H1 (cell line): ENCODE measurements around the gene ZC3H6.

ENCODE experiments used
- CEBPB ChIP-seq: IDR thresholded peaks from 2 replicates; pipeline ENCODE4 v1.6.1; 2012; ENCODE audit warnings: low read depth, low read length
- EZH2 ChIP-seq: fragments of 200-600 bp; sonication (generic); IDR thresholded peaks from 2 replicates; pipeline ENCODE4 v1.7.1; 2012; ENCODE audit warnings: low read depth, mild to moderate bottlenecking, moderate library complexity, low read length, inconsistent platforms; ENCODE audit not compliant: severe bottlenecking
- FOSL1 ChIP-seq: IDR thresholded peaks from 2 replicates; pipeline ENCODE4 v1.6.1; 2011; ENCODE audit warnings: mild to moderate bottlenecking, low read depth, low read length, moderate library complexity; ENCODE audit not compliant: insufficient read depth
- HDAC2 ChIP-seq, 2 experiments: fragments of 300-600 bp in 1 of 2; sonication (generic) in 1 of 2; IDR thresholded peaks; 2 replicates each; pipeline ENCODE4 v1.6.1; 2011 to 2012; ENCODE audit warnings: low read depth in 2 of 2, low read length in 2 of 2, mild to moderate bottlenecking in 2 of 2, moderate library complexity in 2 of 2, borderline replicate concordance in 1 of 2, inconsistent platforms in 1 of 2
- JUN ChIP-seq: IDR thresholded peaks from 2 replicates; pipeline ENCODE4 v1.6.1; 2011; ENCODE audit warnings: low read depth, mild to moderate bottlenecking, improper control_type of control experiment, low read length
- JUND ChIP-seq: IDR thresholded peaks from 2 replicates; pipeline ENCODE4 v1.6.1; 2011; ENCODE audit warnings: mild to moderate bottlenecking, improper control_type of control experiment, low read length
- POLR2A ChIP-seq, 2 experiments: IDR thresholded peaks; 1 replicate in 1 of 2; 2 replicates in 1 of 2; pipeline ENCODE4 v1.6.1; 2011; ENCODE audit warnings: low read depth in 2 of 2, low read length in 2 of 2, mild to moderate bottlenecking in 2 of 2; ENCODE audit errors: control extremely low read depth in 1 of 2
- TBP ChIP-seq: IDR thresholded peaks from 2 replicates; pipeline ENCODE4 v1.6.1; 2011; ENCODE audit warnings: low read depth, low read length, improper control_type of control experiment
- YY1 ChIP-seq: IDR thresholded peaks from 2 replicates; pipeline ENCODE4 v1.6.1; 2011; ENCODE audit warnings: low read depth, mild to moderate bottlenecking, low read length
- ZNF274 ChIP-seq: IDR thresholded peaks from 2 replicates; pipeline ENCODE4 v1.7.0; 2012; ENCODE audit warnings: low read length, borderline replicate concordance; ENCODE audit errors: extremely low read depth
- TF ChIP-seq, protein P1 (sequence below), 3 experiments: IDR thresholded peaks; 1 replicate in 2 of 3; 2 replicates in 1 of 3; pipeline versions ENCODE4 v1.5.1 to v1.6.1; 2011; ENCODE audit warnings: low read length in 3 of 3, mild to moderate bottlenecking in 3 of 3, inconsistent platforms in 2 of 3, low read depth in 1 of 3, moderate library complexity in 1 of 3; ENCODE audit not compliant: insufficient read depth in 1 of 3; ENCODE audit errors: control extremely low read depth in 1 of 3

DNA sequence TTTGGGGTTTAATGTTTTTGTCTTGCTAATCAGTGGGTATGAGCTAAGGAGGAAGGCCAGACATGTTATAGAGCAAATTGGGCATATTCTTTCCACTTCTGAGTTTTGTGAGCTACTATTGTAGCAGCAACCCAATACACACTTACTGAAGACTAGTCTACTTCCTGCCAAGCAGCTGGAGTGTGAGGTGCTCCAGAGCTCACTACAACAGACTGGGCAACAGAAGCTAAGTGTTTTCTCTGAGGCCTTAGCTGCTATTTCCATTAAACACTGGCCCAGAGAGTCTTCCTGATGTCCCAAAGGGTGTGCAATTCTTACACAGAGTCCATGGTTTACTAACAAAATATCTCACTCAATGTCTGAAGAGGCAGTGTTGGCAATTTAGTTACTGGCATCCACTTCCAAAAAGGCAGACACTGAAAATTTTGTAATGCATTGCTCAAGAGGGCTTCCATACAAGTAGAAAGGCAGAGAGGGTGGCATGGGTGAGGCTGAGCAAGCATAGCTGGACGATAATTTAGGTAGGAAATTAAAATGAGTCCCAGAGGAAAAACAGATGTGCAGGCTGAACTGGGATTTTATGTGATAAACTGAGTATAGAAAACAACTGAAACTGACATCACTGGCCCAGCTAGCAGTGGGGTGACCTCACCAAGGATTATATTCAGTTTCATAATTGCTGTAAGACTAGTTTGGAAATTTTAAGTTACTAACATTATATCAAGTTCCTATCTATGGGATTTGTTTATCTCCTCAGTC lies 68.6 kb downstream of the ZC3H6 start:
- no peak for TF ChIP-seq JUN
- TF ChIP-seq HDAC2 (IDR thresholded peaks at IDR 0.05; ENCODE audit: borderline replicate concordance in 1 of 2, low read depth in 2 of 2, low read length in 2 of 2) = no peak
- no peak for TF ChIP-seq ZNF274
- TF ChIP-seq EZH2 = no peak
- no peak for TF ChIP-seq YY1
- TF ChIP-seq FOSL1 = no peak
- TF ChIP-seq, protein P1, sequence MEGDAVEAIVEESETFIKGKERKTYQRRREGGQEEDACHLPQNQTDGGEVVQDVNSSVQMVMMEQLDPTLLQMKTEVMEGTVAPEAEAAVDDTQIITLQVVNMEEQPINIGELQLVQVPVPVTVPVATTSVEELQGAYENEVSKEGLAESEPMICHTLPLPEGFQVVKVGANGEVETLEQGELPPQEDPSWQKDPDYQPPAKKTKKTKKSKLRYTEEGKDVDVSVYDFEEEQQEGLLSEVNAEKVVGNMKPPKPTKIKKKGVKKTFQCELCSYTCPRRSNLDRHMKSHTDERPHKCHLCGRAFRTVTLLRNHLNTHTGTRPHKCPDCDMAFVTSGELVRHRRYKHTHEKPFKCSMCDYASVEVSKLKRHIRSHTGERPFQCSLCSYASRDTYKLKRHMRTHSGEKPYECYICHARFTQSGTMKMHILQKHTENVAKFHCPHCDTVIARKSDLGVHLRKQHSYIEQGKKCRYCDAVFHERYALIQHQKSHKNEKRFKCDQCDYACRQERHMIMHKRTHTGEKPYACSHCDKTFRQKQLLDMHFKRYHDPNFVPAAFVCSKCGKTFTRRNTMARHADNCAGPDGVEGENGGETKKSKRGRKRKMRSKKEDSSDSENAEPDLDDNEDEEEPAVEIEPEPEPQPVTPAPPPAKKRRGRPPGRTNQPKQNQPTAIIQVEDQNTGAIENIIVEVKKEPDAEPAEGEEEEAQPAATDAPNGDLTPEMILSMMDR (IDR thresholded peaks at IDR 0.05; ENCODE audit: control extremely low read depth in 1 of 3, insufficient read depth in 1 of 3, low read depth in 1 of 3, low read length in 3 of 3) = no peak
- no peak for TF ChIP-seq POLR2A (IDR thresholded peaks at IDR 0.05; ENCODE audit: control extremely low read depth in 1 of 2, low read depth in 2 of 2, low read length in 2 of 2)
- no peak for TF ChIP-seq TBP
- no peak for TF ChIP-seq JUND
- no peak for TF ChIP-seq CEBPB
